ENCODE data around the gene SBNO2. TPM values are rescaled to one million over a fixed set of nuclear protein-coding genes. Genes with fewer than 3 reads are reported as not detected.

The SBNO2 gene
- total RNA-seq, 2 donors from 2014 or later, result 14.7 to 17.7 TPM

- no peaks in the 10 kb centered on the region for H3K9me3 ChIP-seq
- H3K27ac ChIP-seq, result peak overlapping the region; percentile 63 to 73
- H3K27me3 ChIP-seq, result no peaks in the 10 kb centered on the region
- no peak overlapping the region for H3K4me3 ChIP-seq
- TF ChIP-seq CTCF (IDR thresholded peaks at IDR 0.05), result no peak
- H3K4me1 ChIP-seq, result peaks cover 0 to 66% of the 10 kb centered on the region in 2 donors
- H3K36me3 ChIP-seq, result peaks cover 17% of the 10 kb centered on the region
- DNase-seq (ENCODE audit: low spot score), result no peak
Measured at GRCh38 chr19:1151037-1151724, 22.9 kb downstream of the SBNO2 start.

- no peak overlapping the region for H3K4me3 ChIP-seq
- DNase-seq (ENCODE audit: low spot score), result no peak
- peaks cover 0 to 59% of the 10 kb centered on the region in 2 donors for H3K4me1 ChIP-seq
- no peaks in the 10 kb centered on the region for H3K9me3 ChIP-seq
- TF ChIP-seq CTCF (IDR thresholded peaks at IDR 0.05), result no peak
- H3K27me3 ChIP-seq, result no peaks in the 10 kb centered on the region
- peak overlapping the region in 1 of 2 donors; percentile 63 for H3K27ac ChIP-seq
- H3K36me3 ChIP-seq, result peaks cover 19% of the 10 kb centered on the region
Measured at GRCh38 chr19:1150333-1151036, 23.6 kb downstream of the SBNO2 start.

- DNase-seq (ENCODE audit: low spot score), result no peak
- H3K9me3 ChIP-seq, result no peaks in the 10 kb centered on the region
- H3K36me3 ChIP-seq, result peaks cover 19% of the 10 kb centered on the region
- H3K4me3 ChIP-seq, result no peak overlapping the region
- peaks cover 0 to 49% of the 10 kb centered on the region in 2 donors for H3K4me1 ChIP-seq
- TF ChIP-seq CTCF (IDR thresholded peaks at IDR 0.05), result no peak
- no peak overlapping the region for H3K27ac ChIP-seq
- H3K27me3 ChIP-seq, result no peaks in the 10 kb centered on the region
Measured at GRCh38 chr19:1149259-1150045, 24.6 kb downstream of the SBNO2 start.

GRCh38 chr19:1147934-1148549 is 26.0 kb downstream of the SBNO2 start:
- Histone ChIP-seq H3K27ac (no peak overlapping the region), H3K36me3 (peaks cover 32% of the 10 kb centered on the region), H3K4me1 (peaks cover 0 to 37% of the 10 kb centered on the region in 2 donors), H3K9me3 (no peaks in the 10 kb centered on the region), H3K27me3 (no peaks in the 10 kb centered on the region), H3K4me3 (no peak overlapping the region)
- no peak for DNase-seq (ENCODE audit: low spot score)
- no peak for TF ChIP-seq CTCF (IDR thresholded peaks at IDR 0.05)

DNA sequence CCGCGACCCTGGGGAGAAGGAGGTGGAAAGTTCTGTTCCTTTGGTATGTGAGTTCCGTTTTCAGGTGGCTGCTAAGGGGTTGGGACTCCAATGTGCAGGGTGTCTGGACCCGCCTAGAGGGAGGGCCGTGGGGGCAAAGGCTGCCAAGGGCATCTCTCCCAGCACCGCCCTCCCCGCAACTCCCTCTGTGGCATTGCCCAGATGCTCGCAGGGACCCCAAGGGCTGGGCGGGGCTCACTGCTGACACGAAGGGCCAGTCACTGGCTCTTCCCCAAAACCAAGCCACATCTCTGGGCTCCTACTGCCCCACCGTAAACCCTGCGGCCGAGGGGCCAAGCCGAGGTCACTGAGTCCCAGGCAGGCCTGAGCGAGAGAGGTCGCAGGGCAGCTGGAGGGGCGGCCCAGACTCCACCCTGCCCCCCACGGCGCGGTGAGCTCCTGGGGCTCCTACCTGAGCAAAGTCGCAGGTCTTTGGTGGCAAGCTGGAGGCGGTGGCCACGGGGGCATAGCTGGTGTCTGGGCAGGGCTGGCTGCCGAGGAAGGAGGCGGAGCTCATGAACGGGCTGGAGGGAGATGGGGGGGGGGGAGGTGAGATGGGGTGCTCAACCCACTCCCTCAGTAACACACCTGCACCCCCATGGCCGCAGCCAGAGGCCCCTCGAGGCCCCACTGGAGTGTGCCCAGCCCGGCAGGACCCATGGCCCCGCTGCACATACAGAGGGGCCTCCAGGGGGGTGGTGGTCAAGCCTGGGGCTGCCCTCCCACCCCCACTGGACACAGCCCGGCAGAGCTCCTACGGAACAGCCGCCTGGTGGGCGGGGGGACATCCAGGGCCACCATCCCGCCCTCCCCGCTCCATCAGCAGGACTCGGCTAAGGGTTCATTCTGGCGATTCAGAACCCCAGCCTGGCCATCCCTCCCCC is 26.9 kb downstream of the SBNO2 start:
- H3K4me3 ChIP-seq, result no peak overlapping the region
- peaks cover 0 to 28% of the 10 kb centered on the region in 2 donors for H3K4me1 ChIP-seq
- DNase-seq (ENCODE audit: low spot score), result no peak
- H3K27ac ChIP-seq, result no peak overlapping the region
- H3K27me3 ChIP-seq, result no peaks in the 10 kb centered on the region
- TF ChIP-seq CTCF (IDR thresholded peaks at IDR 0.05), result no peak
- peaks cover 32% of the 10 kb centered on the region for H3K36me3 ChIP-seq
- no peaks in the 10 kb centered on the region for H3K9me3 ChIP-seq
